ENCODE results near the gene S100A14. TPM values are rescaled to one million over a fixed set of nuclear protein-coding genes. Genes with fewer than 3 reads are reported as not detected.

S100A14 gene
- total RNA-seq, 2 donors from 2014 or later = 4.2 to 4.9 TPM

DNA sequence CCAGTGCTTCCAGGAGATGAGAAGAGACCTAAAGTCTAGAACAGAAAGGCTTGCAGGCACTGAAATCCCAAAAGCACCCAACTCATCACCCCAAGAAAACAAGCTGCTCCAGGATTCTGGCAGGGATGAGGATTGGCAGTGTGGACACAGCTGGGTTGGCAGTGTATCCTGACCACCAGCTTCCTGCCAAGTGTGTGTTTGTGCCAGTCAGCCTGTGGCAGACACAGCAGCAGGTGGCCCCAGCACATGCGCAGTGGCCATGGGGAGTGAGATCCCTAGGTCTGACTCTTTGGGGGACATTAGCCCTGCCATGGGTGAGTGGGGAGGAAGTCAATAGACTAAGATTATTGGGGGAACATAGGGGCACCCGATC, 33.7 kb upstream of the S100A14 start:
- H3K27ac ChIP-seq = peak overlapping the region in 1 of 2 donors; percentile 26
- H3K4me1 ChIP-seq (ENCODE audit: control insufficient read depth in 1 of 2, low read depth in 2 of 2) = peaks cover 10 to 16% of the 10 kb centered on the region in 2 donors
- TF ChIP-seq, protein P1, sequence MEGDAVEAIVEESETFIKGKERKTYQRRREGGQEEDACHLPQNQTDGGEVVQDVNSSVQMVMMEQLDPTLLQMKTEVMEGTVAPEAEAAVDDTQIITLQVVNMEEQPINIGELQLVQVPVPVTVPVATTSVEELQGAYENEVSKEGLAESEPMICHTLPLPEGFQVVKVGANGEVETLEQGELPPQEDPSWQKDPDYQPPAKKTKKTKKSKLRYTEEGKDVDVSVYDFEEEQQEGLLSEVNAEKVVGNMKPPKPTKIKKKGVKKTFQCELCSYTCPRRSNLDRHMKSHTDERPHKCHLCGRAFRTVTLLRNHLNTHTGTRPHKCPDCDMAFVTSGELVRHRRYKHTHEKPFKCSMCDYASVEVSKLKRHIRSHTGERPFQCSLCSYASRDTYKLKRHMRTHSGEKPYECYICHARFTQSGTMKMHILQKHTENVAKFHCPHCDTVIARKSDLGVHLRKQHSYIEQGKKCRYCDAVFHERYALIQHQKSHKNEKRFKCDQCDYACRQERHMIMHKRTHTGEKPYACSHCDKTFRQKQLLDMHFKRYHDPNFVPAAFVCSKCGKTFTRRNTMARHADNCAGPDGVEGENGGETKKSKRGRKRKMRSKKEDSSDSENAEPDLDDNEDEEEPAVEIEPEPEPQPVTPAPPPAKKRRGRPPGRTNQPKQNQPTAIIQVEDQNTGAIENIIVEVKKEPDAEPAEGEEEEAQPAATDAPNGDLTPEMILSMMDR (IDR thresholded peaks at IDR 0.05) = no peak
- H3K36me3 ChIP-seq = peaks cover 10% of the 10 kb centered on the region
- no peaks in the 10 kb centered on the region for H3K9me3 ChIP-seq
- H3K27me3 ChIP-seq (replicated peaks; ENCODE audit: insufficient read depth) = no peaks in the 10 kb centered on the region
- DNase-seq (ENCODE audit: low spot score) (no peak), ATAC-seq (ENCODE audit: insufficient number of reproducible peaks, low FRiP score, low read depth) (no peak)
- no peak overlapping the region for H3K4me3 ChIP-seq

DNA sequence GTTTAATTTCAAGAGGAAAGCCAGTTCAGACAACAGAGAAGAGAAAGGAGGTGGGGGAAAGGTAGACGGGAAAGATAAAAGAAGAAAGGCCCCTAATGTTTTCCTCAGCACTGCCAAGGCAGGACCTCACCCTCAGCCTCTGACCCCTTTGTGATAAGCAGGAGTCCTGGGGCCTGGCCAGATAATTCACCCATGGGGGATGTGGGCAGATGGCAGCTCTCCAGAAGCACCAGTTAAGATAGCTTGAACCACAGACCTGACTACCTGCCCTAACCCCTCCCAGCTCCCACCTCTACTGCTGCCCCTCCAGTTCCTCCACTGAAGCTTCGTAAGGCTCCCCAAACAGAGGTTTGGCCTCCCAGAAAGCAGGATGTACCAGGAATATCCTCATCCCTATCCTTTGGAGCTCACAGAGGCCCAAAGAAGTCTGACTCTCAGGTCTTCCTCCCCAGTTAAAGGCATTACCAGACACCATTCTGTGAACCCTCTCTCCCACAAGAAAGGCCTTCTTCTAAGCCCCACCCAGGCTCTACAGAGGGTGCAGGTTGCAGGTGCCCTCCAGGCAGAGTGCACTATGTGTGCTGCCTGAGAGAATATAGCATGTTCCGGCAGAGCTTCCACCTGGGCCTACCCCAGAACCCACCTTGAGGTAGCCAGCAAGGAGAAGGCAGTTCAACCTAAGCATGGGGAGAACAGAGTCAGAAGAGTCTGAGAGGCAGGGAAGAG, 33.2 kb upstream of the S100A14 start:
- no peaks in the 10 kb centered on the region for H3K9me3 ChIP-seq
- DNase-seq (ENCODE audit: low spot score) (no peak), ATAC-seq (ENCODE audit: insufficient number of reproducible peaks, low FRiP score, low read depth) (no peak)
- no peaks in the 10 kb centered on the region for H3K27me3 ChIP-seq (replicated peaks; ENCODE audit: insufficient read depth)
- peaks cover 13% of the 10 kb centered on the region for H3K36me3 ChIP-seq
- H3K4me3 ChIP-seq = no peak overlapping the region
- TF ChIP-seq, protein P1 (IDR thresholded peaks at IDR 0.05) = no peak
- H3K4me1 ChIP-seq (ENCODE audit: control insufficient read depth in 1 of 2, low read depth in 2 of 2) = peaks cover 10 to 16% of the 10 kb centered on the region in 2 donors
- peak overlapping the region; percentile 26 to 52 for H3K27ac ChIP-seq

DNA sequence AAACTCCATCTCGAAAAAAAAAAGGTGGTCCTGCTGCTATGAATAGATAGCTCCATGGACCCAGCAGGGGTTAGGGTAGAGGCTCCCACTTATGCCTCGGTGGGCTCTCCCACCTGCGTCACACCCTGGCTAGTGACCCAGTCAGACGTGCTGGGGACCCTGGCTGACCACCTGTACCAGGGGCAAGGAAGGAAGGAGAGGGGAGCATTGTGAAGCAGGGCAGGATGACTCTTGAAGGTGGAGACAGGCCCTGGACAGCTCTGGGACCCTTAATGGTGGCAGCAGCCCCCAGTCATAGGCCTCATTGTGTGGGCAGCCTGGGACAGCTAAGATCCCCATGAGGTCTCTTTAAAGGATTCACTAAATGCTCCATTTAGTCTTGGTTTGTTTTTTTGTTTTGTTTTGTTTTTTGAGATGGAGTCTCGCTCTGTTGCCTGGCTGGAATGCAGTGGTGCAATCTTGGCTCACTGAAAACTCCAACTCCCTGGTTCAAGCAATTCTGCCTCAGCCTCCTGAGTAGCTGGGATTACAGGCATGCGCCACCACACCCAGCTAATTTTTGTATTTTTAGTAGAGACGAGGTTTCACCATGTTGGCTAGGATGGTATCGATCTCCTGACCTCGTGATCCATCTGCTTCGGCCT, 32.0 kb upstream of the S100A14 start:
- Histone ChIP-seq H3K36me3 (peaks cover 18% of the 10 kb centered on the region), H3K4me1 (ENCODE audit: control insufficient read depth in 1 of 2, low read depth in 2 of 2) (peaks cover 10 to 19% of the 10 kb centered on the region in 2 donors), H3K27me3 (replicated peaks; ENCODE audit: insufficient read depth) (no peaks in the 10 kb centered on the region), H3K27ac (no peak overlapping the region), H3K9me3 (no peaks in the 10 kb centered on the region), H3K4me3 (no peak overlapping the region)
- DNase-seq (ENCODE audit: low spot score) = no peak
- ATAC-seq (ENCODE audit: insufficient number of reproducible peaks, low FRiP score, low read depth) = no peak
- TF ChIP-seq, protein P1 (IDR thresholded peaks at IDR 0.05) = no peak

DNA sequence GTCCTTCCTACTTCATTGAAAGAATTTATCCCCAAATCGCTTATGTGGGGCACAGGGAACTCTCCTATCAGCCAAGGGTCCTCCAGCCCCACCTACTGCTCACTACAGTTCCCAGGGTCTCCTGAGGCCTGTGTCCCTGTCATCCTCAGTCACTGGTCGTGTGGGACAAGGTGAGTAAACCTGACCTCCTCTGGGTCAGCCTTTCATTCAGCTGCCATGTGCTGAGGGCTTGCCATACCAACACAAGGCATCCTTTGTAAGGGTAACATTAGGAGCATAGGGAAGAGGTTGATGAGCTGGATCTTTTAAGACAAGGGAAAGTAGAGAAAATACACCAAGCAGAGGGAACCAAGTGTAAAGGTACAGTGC, 31.2 kb upstream of the S100A14 start:
- TF ChIP-seq, protein P1 (IDR thresholded peaks at IDR 0.05) = no peak
- Histone ChIP-seq H3K27me3 (replicated peaks; ENCODE audit: insufficient read depth) (no peaks in the 10 kb centered on the region), H3K27ac (no peak overlapping the region), H3K9me3 (no peaks in the 10 kb centered on the region), H3K36me3 (peaks cover 25% of the 10 kb centered on the region), H3K4me3 (no peak overlapping the region), H3K4me1 (ENCODE audit: control insufficient read depth in 1 of 2, low read depth in 2 of 2) (peaks cover 10 to 19% of the 10 kb centered on the region in 2 donors)
- no peak for DNase-seq (ENCODE audit: low spot score)
- ATAC-seq (ENCODE audit: insufficient number of reproducible peaks, low FRiP score, low read depth) = no peak

DNA sequence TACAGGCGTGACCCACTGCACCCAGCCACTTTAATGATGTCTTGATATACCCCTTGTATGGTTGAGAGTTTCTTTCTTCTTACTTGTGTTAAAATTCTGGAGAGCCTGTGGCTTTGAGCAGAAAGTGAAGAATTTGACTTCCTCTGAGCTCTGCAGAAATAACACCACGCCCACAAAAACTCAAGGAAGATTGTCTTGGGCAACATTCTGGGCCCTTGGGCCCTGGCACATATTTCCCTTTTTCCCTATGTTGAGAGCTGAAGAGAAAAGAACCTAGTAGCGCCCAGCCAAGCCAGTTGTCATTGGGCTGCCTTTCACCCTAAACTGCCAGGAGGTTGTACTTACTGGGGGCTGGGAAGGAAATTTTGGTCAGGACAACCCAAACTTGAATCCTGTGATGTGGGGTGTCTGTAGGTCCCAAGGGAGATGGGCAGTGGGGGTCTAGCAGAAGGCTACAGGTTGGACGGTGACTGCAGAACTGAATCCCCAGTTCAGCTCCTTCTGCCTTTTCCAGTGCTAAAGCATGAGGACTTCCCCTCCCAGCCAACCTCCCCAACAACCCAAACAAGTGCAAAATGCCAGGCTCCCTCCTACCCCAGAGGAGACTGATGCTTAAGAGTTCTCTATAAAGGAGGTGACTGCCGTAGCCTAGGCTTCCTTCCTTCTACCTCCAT, 30.7 kb upstream of the S100A14 start:
- ATAC-seq (ENCODE audit: insufficient number of reproducible peaks, low FRiP score, low read depth) (no peak), DNase-seq (ENCODE audit: low spot score) (no peak)
- no peak overlapping the region for H3K27ac ChIP-seq
- peaks cover 10 to 19% of the 10 kb centered on the region in 2 donors for H3K4me1 ChIP-seq (ENCODE audit: control insufficient read depth in 1 of 2, low read depth in 2 of 2)
- H3K27me3 ChIP-seq (replicated peaks; ENCODE audit: insufficient read depth) = no peaks in the 10 kb centered on the region
- no peak overlapping the region for H3K4me3 ChIP-seq
- TF ChIP-seq, protein P1 (IDR thresholded peaks at IDR 0.05) = no peak
- H3K36me3 ChIP-seq = peaks cover 29% of the 10 kb centered on the region
- H3K9me3 ChIP-seq = no peaks in the 10 kb centered on the region

Data from thoracic aorta (tissue), 2 donors.